Retina (tissue), 1 donor: ENCODE results near the gene DOCK4.

Experiments used
- DNase-seq: peaks from one replicate; pipeline ENCODE4 v3.0.0-alpha.2; 2016

DOCK4 gene

DNA sequence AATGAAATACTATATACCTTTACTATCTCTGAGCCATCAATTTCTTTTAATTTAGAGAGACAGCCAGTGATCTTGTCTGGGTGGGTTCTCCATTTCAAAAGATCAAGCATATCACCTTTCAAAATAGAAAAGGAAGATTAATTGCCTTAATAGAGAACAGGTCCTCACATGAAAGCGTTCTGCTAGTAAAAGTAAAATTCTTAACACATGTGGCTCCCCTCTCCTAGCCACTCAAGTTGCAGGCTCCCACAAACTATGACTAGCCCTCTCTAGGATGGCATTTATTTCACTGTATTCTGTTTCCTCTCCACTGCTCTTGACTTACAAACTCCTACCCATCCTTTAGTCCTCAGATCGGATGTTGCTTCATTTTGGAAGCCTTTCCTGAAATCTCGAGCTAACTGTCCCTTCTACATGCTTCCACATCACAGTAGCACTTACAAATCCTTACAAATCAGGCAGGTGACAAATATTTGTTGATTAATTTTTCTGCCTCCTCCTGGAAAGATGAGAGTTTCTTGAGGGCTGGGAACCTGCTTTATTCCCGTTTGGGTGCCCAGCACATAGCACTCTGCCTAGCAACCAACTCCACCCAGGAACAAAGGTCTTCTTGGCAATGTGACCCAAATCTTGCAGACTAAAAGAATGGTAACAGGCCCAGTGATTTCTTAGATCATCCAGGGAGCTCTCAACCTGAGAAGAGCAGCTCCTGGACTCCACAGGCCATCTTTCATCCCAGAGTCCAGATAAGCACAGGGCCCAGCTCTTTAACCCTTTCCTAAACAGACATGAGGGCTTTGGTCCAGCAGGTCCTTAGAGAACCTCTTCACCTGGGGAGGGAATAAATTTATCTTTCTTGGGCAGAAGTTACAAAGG, 333.5 kb downstream of the DOCK4 start:
- no peak for DNase-seq

DNA sequence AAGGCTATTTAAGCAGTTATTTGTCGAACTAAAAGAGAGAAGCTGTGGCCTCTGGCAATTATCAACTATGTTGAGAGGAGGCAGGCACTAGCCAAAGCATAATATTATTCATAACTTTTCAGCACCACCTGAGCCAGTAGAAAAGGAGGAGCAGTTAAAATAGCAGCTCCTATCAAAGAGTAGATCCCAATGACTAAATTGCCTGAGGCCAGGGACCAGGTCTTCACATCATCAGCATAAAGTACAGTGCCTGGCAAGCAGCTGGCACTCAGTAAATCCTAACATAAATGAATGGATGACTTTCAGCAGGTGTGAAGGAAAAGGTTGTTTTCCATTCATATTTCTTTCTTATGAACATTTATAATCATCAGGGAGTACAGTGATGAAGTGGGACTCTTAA, 334.9 kb downstream of the DOCK4 start:
- no peak for DNase-seq

DNA sequence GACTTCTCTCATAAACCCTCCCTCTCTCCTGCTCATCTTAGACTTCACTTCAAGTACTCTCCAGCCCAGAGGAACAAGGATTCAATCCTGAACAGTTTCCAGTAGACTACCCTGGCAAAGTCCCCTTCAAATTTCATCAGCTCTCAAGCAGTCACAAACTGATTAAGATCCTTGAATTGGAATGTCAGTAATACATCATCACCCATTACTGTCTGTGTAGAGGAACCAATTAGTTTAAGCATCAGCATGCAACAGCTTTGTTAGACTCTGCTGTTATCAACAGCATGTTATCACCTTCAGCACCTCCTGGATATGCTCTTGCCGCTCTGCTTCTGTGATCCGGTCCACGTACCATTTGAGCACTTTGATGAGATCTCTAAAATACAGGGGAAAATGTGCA, 336.9 kb downstream of the DOCK4 start:
- DNase-seq: peak; percentile 9

DNA sequence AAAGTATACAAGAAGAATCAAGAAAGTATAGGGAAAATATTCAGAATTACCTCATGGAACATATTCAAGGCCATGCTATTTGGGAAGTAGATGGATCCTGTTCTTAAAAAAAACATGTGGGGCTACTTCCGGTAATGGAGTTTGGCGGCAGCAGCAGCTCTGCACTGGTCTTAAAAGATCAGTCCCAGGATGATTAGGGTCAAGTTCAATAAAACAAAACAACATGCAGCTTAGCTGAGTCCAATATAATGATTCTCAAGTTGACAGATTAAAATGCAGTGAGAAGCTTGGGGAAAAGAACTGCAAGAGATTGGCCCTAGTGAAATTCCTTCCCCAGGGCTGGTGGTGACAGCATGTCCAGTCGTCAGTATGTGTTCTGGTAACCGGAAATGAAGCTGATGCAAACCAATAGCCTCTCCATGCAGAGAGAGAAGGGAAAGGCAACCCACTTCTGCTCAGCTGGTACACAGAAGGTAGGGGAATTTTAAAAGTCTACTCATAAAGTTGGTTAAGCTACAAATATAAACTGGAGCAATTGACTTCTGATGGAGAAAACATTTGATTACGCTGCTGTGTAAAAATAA, 338.8 kb downstream of the DOCK4 start:
- peak; percentile 15 for DNase-seq

DNA sequence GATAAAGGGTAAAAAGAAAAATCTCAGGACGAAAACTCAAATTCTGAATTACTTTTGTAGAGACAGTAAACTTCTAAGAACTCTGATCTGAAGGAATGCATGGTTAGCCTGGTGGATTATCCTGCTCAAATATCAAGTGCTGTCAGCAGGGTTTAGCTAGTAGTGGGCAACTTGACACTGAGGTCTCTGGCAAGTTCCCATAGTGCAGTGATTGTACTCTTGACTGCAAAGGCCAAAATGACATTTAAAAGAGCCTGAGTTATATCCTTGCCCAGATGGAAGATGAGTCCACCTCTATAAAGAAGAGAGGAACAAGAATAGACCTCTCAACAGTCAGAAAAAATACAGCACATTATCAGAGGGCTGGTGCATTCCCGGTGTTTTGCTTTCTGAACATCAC, 339.4 kb downstream of the DOCK4 start:
- DNase-seq: no peak

DNA sequence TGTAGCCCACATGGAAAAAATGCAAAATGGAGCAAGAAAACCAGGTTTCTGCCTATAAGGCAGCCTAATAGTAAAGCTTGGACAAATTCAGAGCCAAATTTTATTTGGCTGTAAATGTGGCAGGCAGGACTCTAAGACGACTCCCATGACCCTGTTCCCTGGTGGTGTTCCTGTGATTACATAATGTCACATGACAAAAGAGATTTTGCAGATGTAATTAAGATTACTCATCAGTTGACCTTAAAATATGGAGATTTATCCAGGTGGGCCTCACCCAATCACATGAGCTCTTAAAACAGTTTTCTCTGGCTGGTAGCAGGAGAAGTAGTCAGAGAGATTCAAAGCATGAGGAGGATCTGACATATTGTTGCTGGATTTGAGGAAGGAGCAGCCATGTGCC, 340.8 kb downstream of the DOCK4 start:
- no peak for DNase-seq

DNA sequence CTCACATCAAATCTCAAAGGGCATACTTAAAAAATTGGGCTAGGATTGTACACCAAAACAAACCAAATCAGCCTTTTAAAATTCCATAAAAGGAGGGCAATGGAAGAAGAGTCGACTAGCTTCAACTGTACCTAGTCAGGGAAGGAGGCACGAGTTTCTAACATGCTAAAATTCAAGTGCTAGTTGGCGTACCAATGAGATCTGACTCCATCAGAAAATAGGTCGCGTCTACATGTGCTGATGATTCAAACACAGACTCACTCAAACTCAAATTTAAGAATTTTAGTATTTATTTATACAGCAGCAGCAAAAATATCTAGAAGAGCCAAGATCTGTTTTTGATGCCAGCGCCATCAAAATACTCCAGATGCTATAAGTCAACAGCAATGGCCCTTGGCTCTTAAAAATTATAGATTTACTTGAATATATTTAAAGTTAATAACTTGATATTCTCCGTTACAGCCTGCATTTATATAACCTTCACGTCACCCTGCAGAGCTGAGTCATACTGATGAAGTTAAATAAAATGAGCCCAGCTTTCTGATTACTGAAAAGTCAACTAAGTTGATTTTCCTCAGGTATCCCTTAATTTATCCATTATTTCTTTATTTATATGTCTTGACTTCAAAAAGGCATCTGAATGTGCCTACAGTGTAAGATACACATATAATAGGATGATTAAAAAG, 341.8 kb downstream of the DOCK4 start:
- no peak for DNase-seq

DNA sequence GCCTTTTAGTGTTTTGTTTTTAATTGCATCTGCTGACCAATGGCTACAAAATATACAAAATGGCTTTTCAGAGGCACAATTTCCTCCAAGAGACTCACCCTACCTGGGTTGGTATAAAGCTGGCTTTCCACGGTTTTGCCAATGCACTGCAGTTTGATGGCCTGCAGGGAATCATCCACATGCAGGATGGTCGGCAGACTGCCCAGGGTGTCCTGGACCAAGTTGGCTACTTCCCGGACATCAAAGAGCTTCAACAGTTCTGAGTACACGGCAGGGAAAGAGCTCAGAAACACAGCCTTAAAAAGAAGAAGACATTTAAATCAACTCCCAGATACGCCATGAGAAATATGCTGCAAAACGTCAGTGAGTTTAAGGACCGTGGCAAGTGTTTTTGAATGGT, 342.9 kb downstream of the DOCK4 start:
- no peak for DNase-seq

DNA sequence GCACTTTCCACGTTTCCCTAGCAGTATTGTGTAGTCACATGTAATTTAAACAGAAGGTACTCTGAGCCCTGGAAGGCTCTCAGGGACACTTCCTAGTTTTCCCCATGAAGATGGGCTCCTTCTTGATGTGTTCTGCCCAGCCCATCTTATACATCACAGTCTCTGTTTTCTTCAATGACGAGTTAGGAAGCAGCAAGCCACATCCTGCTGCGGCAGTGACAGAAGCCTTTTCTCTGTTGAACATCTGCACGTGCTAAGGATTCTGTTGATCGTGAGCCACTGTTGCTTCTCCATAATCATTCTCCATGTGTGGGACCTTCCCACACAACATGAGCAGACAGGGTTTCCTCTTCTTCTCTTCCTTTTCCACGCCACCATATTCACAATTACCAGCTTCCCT, 346.0 kb downstream of the DOCK4 start:
- DNase-seq: no peak

DNA sequence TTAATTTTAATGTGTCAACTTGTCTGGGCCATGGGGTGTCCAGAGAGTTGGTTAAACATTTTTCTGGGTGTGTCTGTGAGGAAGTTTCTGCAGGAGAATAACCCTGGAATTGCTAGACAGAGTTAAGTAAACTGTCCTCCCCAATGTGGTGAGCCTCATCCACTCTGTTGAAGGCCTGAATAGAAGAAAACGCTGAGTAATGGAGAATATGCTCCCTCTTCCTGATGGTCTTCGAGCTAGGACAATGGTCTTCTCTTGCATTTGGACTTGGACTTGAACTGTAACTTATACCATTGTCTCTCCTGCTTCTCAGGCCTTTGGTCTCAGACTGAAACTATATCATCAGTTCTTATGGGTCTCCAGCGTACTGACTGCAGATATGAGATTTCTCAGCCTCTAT, 347.9 kb downstream of the DOCK4 start:
- no peak for DNase-seq

DNA sequence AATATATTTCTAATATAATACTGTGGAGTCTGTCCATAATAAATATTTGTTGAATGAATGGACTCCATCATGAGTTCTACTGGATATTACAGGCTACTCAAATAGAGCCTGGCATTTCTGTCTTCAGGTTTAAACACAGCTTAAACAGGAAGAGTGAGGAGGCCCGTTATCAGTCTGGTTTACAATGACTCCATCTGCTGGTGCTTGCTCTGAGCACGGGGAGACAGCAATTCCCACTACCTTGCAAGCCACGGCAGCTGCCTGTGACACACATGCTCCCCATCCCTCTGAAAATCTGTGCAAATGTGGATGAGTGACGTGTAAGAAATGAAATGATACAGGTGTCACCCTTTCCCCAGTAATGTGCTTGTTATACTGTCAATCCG, 350.4 kb downstream of the DOCK4 start:
- no peak for DNase-seq

DNA sequence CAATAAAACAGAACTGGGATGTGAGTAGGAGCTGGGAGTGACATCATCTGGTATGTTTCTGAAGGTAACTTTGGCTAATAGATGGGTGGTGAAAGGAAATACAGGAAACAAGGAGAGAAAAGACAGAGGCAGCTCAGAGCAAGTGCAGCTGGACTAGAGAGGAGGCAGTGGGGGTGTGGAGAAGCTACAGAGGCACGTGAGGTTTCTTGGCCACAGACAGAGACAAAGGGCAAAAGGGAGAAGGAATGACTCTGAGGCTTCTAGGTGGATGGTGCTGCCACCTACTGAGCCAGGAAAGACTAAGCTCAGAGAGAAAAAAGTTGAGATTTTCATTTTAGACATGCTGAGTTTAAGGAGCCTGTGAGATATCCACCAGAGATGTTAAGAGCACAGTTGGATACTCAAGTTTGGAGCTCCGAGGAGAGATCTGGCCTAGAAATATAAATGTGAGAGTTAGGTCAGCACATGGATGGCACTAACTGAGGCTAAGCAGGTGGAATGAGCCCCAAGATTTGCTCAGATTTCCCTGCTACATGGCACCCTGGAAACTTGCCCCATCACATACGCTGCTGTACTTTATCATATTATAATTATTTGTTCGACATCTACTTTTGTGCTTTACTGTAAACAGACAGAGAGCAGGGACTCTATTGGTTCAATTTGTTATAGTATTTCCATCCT, 350.9 kb downstream of the DOCK4 start:
- DNase-seq: peak; percentile 19

DNA sequence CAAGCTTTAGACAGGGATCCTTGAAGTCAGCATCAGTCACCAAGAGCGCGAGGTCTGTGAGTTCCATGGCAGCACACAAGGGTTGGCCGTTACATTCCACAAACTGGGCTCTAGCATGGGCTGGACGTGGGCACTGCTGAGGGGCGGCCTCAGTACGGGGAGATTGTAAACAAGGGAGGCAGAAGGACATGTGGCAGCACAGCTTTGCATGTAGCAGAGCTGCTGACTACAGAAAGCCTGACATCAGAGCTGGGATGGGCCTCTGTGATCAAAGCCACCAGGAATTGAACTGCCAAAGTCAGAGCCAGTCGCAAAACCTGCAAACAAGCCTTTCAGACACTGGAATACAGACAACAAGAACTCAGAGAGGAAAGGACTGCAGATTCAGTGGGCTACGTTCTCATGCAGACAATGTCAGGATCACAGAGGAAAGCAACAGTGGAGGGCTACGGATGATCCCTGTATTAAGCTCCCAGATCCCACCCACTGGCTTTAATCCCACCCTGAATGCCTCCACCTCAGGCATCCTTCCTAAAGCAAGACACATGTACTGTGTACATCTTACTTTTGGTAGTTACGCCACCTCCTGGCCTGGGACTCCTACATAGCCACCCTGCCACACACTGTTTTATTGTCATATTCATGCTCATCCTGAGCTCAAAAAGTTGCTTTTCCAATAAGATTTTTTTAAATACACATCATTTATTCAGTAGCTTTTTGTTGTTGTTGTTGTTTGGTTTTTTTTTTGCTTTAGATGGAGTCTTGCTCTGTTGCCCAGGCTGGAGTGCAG, 352.8 kb downstream of the DOCK4 start:
- no peak for DNase-seq

DNA sequence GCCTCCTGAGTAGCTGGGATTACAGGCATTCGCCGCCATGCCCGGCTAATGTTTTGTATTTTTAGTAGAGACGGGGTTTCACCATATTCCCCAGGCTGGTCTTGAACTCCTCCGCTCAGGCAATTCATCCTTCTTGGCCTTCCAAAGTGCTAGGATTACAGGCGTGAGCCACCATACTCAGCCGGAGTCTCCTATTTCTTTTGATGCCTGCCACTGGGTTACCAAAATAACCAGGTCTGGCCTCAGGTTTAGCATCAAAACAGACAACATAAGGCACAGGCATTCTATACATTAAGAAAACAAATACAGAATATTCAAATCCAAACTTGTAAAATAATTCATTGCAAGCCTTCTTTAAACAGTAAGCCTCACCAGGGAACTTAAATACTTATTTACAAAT, 354.1 kb downstream of the DOCK4 start:
- DNase-seq: no peak

DNA sequence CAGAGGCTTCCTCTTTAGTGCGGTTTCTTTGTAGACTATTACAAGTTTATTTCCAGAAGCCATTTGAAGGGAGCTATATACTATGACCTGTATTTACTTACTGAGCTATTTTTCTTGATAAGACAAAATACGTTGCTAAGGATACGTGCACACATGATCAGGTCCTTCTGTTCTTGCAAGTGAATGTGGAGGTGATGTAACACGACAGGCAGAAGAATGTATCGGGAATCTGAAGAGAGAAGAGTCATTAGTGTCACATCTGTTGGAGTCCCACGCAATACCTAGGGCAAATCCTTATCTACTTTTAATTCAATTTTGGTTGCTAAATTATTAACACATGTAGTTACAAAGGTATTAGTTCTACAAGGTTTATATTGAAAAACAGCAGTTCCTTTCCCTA, 359.3 kb downstream of the DOCK4 start:
- no peak for DNase-seq

DNA sequence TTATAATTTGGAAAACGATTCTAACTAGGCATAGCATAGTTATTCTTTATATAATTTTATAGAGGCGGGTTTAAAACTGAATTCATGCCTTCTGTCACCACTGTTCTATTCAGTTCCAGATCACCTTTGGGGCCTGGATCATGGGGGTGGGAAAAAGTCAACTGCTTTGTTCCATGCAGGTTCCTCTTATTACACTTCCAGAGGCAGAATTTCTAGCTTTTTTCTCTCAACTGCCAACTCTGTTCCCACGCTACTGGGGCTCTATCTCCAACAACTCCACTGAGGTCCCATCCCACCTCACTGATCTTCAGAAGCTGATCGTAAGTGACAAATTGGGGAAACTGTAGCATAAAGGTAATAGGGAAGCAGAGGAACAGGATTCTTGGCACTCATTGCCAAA, 360.3 kb downstream of the DOCK4 start:
- no peak for DNase-seq

DNA sequence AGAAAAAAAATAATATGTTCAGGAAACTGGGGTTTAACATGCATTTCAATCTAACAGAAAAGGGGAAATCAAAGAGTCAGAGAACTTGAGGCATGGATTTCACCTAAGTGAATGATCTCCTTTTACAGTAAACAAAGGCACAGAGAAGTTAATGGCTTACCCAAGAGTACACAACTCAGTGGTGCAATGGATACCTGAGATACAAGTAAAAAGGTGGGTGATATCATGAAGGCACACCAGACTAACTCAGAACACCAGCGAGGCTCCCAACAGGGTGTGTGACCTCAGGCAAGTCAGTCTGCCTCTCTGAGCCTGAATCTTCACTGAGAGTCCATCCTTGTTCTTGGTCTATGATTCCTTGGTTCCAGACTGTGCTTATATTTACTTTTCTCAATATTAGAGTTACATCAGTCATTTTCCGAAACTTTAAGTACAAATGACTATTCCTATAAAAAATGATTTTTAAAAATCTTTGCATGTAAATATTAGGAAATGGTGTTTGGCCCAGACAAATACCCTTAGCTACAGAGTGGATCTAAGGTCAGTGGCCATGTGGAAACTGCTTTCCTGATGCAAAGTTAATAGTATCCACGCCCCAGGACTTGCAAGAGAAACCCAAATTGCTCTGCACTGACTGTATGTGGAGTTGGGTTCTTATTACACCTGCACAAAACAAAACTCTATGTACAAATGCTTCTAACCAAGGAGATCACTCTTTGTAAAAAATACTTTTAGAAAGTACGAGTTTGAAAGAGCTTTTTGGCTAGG, 361.1 kb downstream of the DOCK4 start:
- DNase-seq: no peak

DNA sequence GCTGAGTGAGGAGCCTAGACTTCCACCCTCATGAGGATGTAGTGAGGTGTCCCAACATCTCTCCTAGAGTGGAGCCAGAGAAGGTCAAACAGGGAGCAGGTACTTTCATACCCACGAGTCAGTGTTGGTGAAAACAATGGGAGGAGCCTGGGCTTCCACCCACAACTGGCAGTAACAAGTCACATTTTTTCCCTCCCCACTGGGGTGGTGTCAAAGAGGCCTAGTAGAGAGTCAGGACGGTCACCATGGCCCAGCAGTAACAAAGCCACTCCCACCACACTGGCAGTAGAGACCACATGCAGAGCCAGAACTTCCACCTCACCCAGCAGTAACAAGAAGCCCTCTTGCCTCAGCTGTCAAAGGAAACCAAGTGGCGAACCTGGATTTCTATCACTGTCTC, 363.7 kb downstream of the DOCK4 start:
- no peak for DNase-seq

DNA sequence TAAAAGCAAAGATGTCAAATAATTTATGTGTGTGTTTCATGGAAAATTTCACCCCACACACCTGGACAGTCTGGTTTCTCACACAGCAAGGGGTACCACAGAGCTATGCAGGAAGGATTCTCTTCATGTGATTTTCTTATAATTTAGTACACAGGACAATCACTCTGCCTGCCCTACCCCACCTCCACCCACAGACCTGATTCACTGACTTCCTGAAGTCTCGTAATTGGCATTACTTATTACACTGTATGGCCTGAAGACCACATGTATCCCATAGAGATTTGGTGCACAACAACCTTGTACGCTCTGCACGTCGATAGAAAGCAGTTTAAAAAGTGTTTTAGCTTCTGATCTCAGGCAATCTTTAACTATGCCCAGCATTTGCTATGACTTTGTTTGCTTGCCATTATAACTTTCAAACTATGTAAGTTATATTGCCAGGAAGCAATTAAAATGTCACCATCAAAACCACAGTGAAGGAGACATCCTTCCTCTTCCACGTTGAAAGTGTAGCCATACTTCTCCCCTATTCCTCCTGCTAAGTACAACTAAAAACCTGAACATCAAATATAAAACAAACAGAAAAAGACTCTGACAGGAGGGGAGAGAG, 364.5 kb downstream of the DOCK4 start:
- DNase-seq: no peak

DNA sequence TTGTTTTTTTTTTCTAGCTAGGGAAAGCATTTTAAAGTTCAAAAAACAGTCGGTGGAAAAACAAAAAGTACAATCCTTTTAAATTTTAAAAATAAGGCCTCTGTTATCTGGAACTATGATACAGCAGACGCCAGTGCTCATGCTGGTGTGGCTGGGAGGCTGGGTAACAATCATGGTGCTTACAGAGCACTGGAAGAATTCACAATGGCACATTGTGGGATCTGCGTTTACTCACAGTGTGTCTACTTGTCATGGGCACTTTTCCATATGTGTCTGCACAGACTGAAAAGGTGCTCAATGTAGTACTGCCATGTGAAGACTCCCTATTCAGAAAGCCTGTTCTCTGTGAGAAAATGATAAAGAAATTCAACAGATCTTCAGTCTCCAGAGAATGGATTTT, 365.7 kb downstream of the DOCK4 start:
- DNase-seq: no peak

DNA sequence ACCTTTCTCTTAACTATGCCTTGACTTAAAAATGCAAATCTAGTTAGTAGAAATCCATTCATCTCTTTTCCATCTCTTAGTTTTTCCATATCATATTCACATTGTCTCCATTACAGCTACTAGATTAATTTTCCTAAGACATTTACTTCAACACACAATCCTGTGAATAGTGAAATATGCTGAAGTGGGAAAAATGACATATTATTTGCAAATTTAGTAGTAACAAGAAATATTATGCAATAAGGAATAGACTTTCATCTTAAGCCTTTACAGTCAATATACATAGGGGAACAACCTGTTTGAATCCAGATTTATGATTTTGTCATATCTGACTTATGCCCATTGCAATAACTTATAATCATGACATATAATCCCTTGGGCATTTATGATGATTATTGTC, 366.9 kb downstream of the DOCK4 start:
- no peak for DNase-seq

DNA sequence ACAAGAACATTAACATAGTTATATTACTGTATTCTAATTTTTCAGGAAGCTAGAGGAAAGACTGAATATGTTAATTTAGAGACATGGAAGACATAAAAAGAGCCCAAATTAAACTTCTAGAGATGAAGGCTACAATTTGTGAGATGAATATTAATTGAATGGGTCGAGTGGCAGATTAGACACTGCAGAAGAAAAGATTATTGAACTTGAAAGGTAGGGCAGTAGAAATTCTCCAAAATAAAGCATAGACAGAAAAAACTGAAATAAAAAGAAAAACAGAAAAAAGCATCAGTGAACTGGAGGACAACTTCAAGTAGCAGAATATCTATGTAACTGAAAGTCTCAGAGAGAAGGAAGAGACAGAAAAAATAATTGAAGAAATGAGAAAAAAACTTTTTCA, 369.6 kb downstream of the DOCK4 start:
- no peak for DNase-seq
